HepG2 (cell line): ENCODE data around the gene TET2. TPM values are rescaled to one million over a fixed set of nuclear protein-coding genes. Genes with fewer than 3 reads are reported as not detected.
A peak's percentile ranks its signal among the peaks of the same experiment; 100 is the strongest.

Source experiments
- ATAC-seq: fragments of 200-7000 bp; cut with Tn5 transposase; 3 replicates; pipeline ENCODE4 v1.9.1; 2020; ENCODE audit warnings: mild to moderate bottlenecking, moderate library complexity
- BruUV-seq: library from RNA; stranded (reverse); fragments of 400-500 nt; replicated peaks from 2 replicates; lab custom pipeline; 2021; lab: Mats Ljungman, UMichigan
- CTCF ChIA-PET: fragments of 300-600 bp; formaldehyde crosslinking; extraction: SDS; loops from one replicate; lab custom pipeline; 2021; ENCODE audit warnings: low total read pairs, inconsistent platforms, low intra/inter-chr PET ratio; lab: Yijun Ruan, JAX
- POLR2A ChIA-PET: fragments of 350-600 bp; sonication (Branson Sonifier 250); formaldehyde crosslinking; loops from one replicate; lab custom pipeline; 2020; ENCODE audit warnings: antibody characterized with exemption, inconsistent platforms; lab: Yijun Ruan, JAX
- DNase-seq: peaks from one replicate; pipeline ENCODE4 v3.0.0-alpha.2; 2015; ENCODE audit warnings: low spot score
- FAIRE-seq: peaks from 3 replicates; lab custom pipeline; 2011; peaks lifted over from hg19 to GRCh38; lab: Jason Lieb, UNC
- H2AFZ ChIP-seq: one replicate; pipeline ENCODE4 v1.6.1; 2011; ENCODE audit warnings: low read length, inconsistent platforms
- H3K27ac ChIP-seq: fragments of 300-600 bp; 3 replicates; pipeline ENCODE4 v1.8.0; 2011; ENCODE audit warnings: mixed run types, mild to moderate bottlenecking, mixed read lengths, low read length, inconsistent platforms; ENCODE audit not compliant: insufficient read depth; ENCODE audit errors: extremely low read length
- H3K27me3 ChIP-seq, 2 experiments: fragments of 200-600 bp in 1 of 2; 2 replicates in 1 of 2; 3 replicates in 1 of 2; pipeline versions ENCODE4 v1.6.0 to v1.8.0; 2011; ENCODE audit warnings: low read length in 2 of 2, mild to moderate bottlenecking in 2 of 2, moderate library complexity in 2 of 2, inconsistent platforms in 1 of 2; ENCODE audit not compliant: insufficient read depth in 2 of 2, control insufficient read depth in 1 of 2
- H3K36me3 ChIP-seq, 2 experiments: fragments of 200-600 bp in 1 of 2; replicated peaks in 1 of 2; 2 replicates in 1 of 2; 3 replicates in 1 of 2; pipeline versions ENCODE4 v1.5.1 to v1.8.0; 2011; ENCODE audit warnings: low read length in 2 of 2, inconsistent platforms in 1 of 2; ENCODE audit not compliant: insufficient read depth in 2 of 2, control insufficient read depth in 1 of 2
- H3K4me1 ChIP-seq: 2 replicates; pipeline ENCODE4 v1.5.1; 2012; ENCODE audit warnings: low read length, inconsistent platforms; ENCODE audit not compliant: insufficient read depth
- H3K4me2 ChIP-seq: 2 replicates; pipeline ENCODE4 v1.6.0; 2011; ENCODE audit warnings: low read depth, low read length, inconsistent platforms
- H3K4me3 ChIP-seq, 3 experiments: fragments of 200-600 bp in 1 of 3; sonication (generic), shearing (Covaris generic) in 1 of 3; replicated peaks in 1 of 3; 2 replicates each; pipeline ENCODE4 v1.5.1; 2011 to 2016; ENCODE audit warnings: low read length in 3 of 3, inconsistent platforms in 2 of 3, low read depth in 2 of 3, mild to moderate bottlenecking in 2 of 3, control low read depth in 1 of 3, mixed read lengths in 1 of 3; ENCODE audit not compliant: insufficient read depth in 1 of 3
- H3K79me2 ChIP-seq: one replicate; pipeline ENCODE4 v1.6.1; 2011; ENCODE audit warnings: low read length, inconsistent platforms; ENCODE audit not compliant: insufficient read depth
- H3K9ac ChIP-seq: 2 replicates; pipeline ENCODE4 v1.6.0; 2011; ENCODE audit warnings: mild to moderate bottlenecking, low read depth, low read length, inconsistent platforms; ENCODE audit not compliant: insufficient read depth
- H3K9me3 ChIP-seq: 2 replicates; pipeline ENCODE4 v1.5.1; 2012; ENCODE audit warnings: mild to moderate bottlenecking, low read length
- H4K20me1 ChIP-seq: 2 replicates; pipeline ENCODE4 v1.6.0; 2011; ENCODE audit warnings: inconsistent platforms, mild to moderate bottlenecking, low read length, moderate library complexity; ENCODE audit not compliant: insufficient read depth
- ZNF160 ChIP-seq: sonication (generic); formaldehyde crosslinking; IDR thresholded peaks from 2 replicates; pipeline ENCODE4 v1.8.0; 2022; ENCODE audit warnings: mild to moderate bottlenecking, inconsistent platforms, missing genetic modification reagents
- ZNF232 ChIP-seq: sonication (generic); formaldehyde crosslinking; IDR thresholded peaks from 2 replicates; pipeline ENCODE4 v1.4.0; 2020; ENCODE audit warnings: missing genetic modification reagents, borderline replicate concordance
- WGBS: methylation state at CpG from one replicate; pipeline ENCODE4 v1.1.6; 2017; ENCODE audit warnings: low lambda C conversion rate; 5-methylcytosine and 5-hydroxymethylcytosine counted together
- in situ Hi-C: cut with HindIII; loops from 2 replicates; pipeline ENCODE4 v1.10.0; 2017; ENCODE audit warnings: low pct_unique_long_range_greater_than_20kb; ENCODE audit not compliant: extremely low pct_ligation_motif_present
- intact Hi-C: fragments of 100-400 bp; cut with micrococcal nuclease; formaldehyde crosslinking; loops from one replicate; pipeline ENCODE4 v1.10.0; 2022; ENCODE audit not compliant: unreplicated experiment
- polyA plus RNA-seq, 8 experiments: library from polyadenylated mRNA; depleted of rRNA in 3 of 8; stranded (reverse) in 7 of 8; unstranded in 1 of 8; fragments of >200 nt; fragmentation: Illumina TruSeq in 4 of 8; extraction: Trizol in 4 of 8; gene quantifications; 2 replicates each; pipeline versions ENCODE4 v1.2.1 to v1.2.3, GENCODE V29; 2011 to 2016; ENCODE audit warnings: low read depth in 4 of 8, missing spikeins in 1 of 8, mixed read lengths in 1 of 8; ENCODE audit not compliant: insufficient read depth in 1 of 8
- total RNA-seq, 5 experiments: library from RNA; depleted of rRNA; stranded (reverse); fragments of >200 nt; fragmentation: Illumina TruSeq; extraction: Trizol; gene quantifications; 2 replicates each; pipeline ENCODE4 v1.2.3, GENCODE V29; 2016; ENCODE audit warnings: low read depth in 1 of 5
- TF ChIP-seq, protein P1 (sequence below): IDR thresholded peaks from 2 replicates; pipeline ENCODE4 v1.6.1; 2016; ENCODE audit warnings: low read depth, control low read depth
- TF ChIP-seq, protein P2 (sequence below), 2 experiments: sonication (generic) in 1 of 2; formaldehyde crosslinking in 1 of 2; IDR thresholded peaks; 2 replicates each; pipeline versions ENCODE4 v1.5.1 to v1.6.1; 2011 to 2020; ENCODE audit warnings: borderline replicate concordance in 1 of 2, low read depth in 1 of 2, low read length in 1 of 2, mild to moderate bottlenecking in 1 of 2, missing genetic modification reagents in 1 of 2, moderate library complexity in 1 of 2

The TET2 gene
- total and polyA plus RNA-seq, 2 of the 13 experiments (the other 11 are each of a cell fraction or from before 2014, with no cell fraction given), result 4.7 to 4.8 TPM

- Histone ChIP-seq H3K79me2 (no peaks in the 10 kb centered on the region), H2AFZ (no peak overlapping the region), H3K9ac (no peak overlapping the region), H3K9me3 (0 out of 2 replicates have a peak, but pooled peaks cover 4% of the 10 kb centered on the region), H3K4me2 (no peak overlapping the region), H3K4me3 (no peak overlapping the region), H3K4me1 (no peaks in the 10 kb centered on the region), H3K27ac (no peak overlapping the region), H3K36me3 (no peaks in the 10 kb centered on the region), H3K27me3 (peaks cover 0 to 2% of the 10 kb centered on the region in 2 experiments; a peak in 1 of 5 replicates), H4K20me1 (no peaks in the 10 kb centered on the region)
- in situ Hi-C loops, result no loop called here
- intact Hi-C loops, result no loop called here
- ATAC-seq (no peak), FAIRE-seq (no peak), DNase-seq (no peak)
- WGBS, result no CpG with 5 or more reads among the region's 2 CpGs
- no TSS peak for BruUV-seq
- TF ChIP-seq ZNF160 (CRISPR knock-in tag) (peak; percentile 94), ZNF232 (CRISPR knock-in tag) (no peak)
- ChIA-PET CTCF (no interaction called here), POLR2A (no interaction called here)
These were observed 141.4 kb downstream of the TET2 start for GRCh38 chr4:105288121-105288520.

- ATAC-seq (no peak), FAIRE-seq (no peak), DNase-seq (no peak)
- H4K20me1 ChIP-seq, result no peaks in the 10 kb centered on the region
- no peak overlapping the region for H3K4me3 ChIP-seq
- BruUV-seq, result no TSS peak
- no peaks in the 10 kb centered on the region for H3K4me1 ChIP-seq
- no peaks in the 10 kb centered on the region for H3K36me3 ChIP-seq
- H3K9me3 ChIP-seq, result 0 out of 2 replicates have a peak, but pooled peaks cover 4% of the 10 kb centered on the region
- in situ Hi-C loops (no loop called here), intact Hi-C loops (no loop called here)
- peaks cover 0 to 2% of the 10 kb centered on the region in 2 experiments; a peak in 1 of 5 replicates for H3K27me3 ChIP-seq
- ChIA-PET POLR2A (no interaction called here), CTCF (no interaction called here)
- no peak overlapping the region for H3K27ac ChIP-seq
- no peak overlapping the region for H2AFZ ChIP-seq
- H3K9ac ChIP-seq, result no peak overlapping the region
- 12% methylated on average over 2 of the region's 3 CpGs for WGBS
- TF ChIP-seq, protein P1, sequence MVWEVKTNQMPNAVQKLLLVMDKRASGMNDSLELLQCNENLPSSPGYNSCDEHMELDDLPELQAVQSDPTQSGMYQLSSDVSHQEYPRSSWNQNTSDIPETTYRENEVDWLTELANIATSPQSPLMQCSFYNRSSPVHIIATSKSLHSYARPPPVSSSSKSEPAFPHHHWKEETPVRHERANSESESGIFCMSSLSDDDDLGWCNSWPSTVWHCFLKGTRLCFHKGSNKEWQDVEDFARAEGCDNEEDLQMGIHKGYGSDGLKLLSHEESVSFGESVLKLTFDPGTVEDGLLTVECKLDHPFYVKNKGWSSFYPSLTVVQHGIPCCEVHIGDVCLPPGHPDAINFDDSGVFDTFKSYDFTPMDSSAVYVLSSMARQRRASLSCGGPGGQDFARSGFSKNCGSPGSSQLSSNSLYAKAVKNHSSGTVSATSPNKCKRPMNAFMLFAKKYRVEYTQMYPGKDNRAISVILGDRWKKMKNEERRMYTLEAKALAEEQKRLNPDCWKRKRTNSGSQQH (CRISPR knock-in tag), result no peak
- TF ChIP-seq, protein P2, sequence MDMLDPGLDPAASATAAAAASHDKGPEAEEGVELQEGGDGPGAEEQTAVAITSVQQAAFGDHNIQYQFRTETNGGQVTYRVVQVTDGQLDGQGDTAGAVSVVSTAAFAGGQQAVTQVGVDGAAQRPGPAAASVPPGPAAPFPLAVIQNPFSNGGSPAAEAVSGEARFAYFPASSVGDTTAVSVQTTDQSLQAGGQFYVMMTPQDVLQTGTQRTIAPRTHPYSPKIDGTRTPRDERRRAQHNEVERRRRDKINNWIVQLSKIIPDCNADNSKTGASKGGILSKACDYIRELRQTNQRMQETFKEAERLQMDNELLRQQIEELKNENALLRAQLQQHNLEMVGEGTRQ (IDR thresholded peaks at IDR 0.05; ENCODE audit: low read depth, low read length), result peak; percentile 17; the same call in 1 of the 2 replicates
- TF ChIP-seq, protein P2 (CRISPR knock-in tag; IDR thresholded peaks at IDR 0.05; ENCODE audit: borderline replicate concordance), result no peak
- H3K79me2 ChIP-seq, result no peaks in the 10 kb centered on the region
- H3K4me2 ChIP-seq, result no peak overlapping the region
These were observed 145.2 kb downstream of the TET2 start for GRCh38 chr4:105291925-105292324.
